ENCODE measurements around the gene ABCB8.
"Not testable (repeated sequence)": the region's sequence is repeated elsewhere in the genome, so short reads cannot be mapped to it uniquely, and the experiment has no call there.

Gene ABCB8

DNA sequence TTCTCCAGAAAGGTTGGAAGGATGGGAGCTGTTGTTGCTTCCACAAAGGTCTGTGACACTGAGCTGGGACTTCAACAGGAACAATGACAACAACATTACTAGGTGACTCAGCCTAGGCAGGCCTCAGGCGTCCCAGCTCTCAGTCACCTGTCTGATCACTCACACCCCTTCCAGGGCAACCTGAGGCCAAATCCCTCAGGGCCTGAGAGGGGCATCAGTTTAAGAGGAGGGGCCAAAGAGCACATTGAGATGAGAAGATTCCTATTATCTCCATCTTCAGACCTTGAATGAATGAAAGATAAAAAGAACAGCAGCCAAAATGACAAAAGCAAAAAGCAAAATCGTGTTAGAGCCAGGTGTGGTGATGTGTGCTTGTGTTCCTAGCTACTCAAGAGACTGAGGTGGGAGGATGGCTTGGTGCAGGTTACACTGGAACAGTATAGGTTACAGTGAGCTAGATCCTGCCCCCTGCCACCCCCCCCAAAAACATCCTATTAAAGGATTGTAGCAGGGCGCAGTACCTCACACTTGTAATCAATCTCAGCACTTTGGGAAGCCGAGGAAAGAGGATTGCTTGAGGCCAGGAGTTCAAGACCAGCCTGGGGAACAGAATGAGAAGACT is 3.7 kb upstream of the ABCB8 start, which contains the start of gene ATG9B:
Gene ATG9B, minus strand, starts transcription at position 60 of the 622 bp plus-strand sequence. CDS start 71 bp downstream, outside the sequence.
- no peak for DNase-seq (ENCODE audit: low spot score)
- TF ChIP-seq, protein P1, sequence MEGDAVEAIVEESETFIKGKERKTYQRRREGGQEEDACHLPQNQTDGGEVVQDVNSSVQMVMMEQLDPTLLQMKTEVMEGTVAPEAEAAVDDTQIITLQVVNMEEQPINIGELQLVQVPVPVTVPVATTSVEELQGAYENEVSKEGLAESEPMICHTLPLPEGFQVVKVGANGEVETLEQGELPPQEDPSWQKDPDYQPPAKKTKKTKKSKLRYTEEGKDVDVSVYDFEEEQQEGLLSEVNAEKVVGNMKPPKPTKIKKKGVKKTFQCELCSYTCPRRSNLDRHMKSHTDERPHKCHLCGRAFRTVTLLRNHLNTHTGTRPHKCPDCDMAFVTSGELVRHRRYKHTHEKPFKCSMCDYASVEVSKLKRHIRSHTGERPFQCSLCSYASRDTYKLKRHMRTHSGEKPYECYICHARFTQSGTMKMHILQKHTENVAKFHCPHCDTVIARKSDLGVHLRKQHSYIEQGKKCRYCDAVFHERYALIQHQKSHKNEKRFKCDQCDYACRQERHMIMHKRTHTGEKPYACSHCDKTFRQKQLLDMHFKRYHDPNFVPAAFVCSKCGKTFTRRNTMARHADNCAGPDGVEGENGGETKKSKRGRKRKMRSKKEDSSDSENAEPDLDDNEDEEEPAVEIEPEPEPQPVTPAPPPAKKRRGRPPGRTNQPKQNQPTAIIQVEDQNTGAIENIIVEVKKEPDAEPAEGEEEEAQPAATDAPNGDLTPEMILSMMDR (IDR thresholded peaks at IDR 0.05; ENCODE audit: extremely low read depth, missing control alignments), result no peak

DNA sequence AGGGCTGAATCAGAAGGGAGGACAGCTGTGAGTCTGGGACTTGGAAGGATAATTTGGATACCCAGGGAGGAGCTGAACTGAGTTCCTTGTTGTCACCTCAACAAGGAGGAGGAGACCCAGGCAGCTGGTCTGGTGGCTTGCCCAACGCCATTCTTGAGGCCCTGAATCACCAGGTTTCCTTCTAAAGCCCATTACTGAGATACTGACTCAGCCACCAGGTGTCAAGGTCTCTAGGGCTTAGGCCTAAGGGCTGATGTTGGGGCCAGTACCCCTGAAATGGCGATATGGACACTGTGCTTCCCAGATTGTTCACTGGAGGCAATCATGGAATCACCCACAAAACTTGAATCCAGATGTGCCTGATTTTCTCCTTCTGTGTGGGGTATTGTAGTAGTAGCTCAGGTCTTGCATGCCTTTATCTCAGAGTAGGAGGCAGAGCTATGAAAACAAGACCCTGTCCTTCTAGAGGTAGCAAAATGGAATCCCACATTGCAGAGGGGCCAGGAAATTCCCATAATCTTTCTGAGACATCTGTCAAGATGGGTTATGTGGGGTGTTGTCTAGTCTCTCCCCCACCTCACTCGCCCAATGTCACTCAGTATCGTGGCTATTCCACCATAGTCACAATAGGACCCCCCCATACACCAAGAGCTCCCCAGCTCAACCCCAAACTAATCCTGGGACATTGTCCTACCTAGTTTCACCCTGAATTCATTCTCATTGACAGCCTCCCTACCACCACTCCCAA is 2.2 kb upstream of the ABCB8 start:
- no peak for DNase-seq (ENCODE audit: low spot score)

DNA sequence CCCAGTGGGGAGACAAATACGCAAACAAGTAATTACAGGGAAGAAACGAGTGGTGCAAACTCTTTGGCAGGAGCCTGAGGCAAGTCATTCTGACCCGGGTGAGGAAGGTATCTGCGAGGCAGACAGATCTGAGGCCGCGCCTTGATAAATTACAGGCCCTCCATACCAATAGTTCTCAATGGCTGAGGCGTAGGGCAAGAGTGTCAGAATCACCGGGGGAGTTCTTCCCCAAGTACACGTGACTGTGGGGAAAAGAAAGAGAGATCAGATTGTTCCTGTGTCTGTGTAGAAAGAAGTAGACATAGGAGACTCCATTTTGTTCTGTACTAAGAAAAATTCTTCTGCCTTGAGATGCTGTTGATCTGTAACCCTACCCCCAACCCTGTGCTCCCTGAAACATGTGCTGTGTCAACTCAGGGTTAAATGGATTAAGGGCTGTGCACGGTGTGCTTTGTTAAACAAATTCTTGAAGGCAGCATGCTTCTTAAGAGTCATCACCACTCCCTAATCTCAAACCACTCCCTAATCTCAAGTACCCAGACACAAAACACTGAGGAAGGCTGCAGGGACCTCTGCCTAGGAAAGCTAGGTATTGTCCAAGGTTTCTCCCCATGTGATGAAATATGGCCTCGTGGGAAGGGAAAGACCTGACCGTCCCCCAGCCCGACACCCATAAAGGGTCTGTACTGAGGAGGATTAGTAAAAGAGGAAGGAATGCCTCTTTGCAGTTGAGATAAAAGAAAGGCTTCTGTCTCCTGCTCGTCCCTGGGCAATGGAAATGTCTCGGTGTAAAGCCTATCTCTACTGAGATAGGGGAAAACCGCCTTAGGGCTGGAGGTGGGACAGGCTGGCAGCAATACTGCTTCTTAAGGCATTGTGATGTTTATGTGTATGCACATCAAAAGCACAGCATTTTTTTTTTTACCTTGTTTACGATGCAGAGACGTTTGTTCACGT is 1.2 kb upstream of the ABCB8 start:
- not testable (repeated sequence) for DNase-seq (ENCODE audit: low spot score)

More for the DNA sequence above, 2.2 kb upstream of the ABCB8 start:
- TF ChIP-seq, protein P1 (IDR thresholded peaks at IDR 0.05; ENCODE audit: extremely low read depth, missing control alignments), result no peak

DNA sequence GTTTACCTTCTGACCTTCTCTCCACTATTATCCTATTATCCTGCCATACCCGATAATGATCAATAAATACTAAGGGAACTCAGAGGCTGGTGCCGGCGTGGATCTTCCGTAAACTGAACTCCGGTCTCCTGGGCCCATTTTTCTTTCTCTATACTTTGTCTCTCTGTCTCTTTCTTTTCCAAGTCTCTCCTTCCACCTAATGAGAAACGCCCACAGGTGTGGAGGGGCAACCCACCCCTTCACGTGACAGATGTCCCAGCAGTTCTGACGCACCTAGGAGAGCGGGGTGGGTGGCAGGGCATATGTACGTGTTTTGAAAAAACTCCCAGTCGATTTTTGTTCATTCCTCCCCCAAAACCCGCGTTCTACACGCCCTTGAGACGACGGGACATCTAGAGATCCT is 521 bp upstream of the ABCB8 start:
- not testable (repeated sequence) for DNase-seq (ENCODE audit: low spot score)

DNA sequence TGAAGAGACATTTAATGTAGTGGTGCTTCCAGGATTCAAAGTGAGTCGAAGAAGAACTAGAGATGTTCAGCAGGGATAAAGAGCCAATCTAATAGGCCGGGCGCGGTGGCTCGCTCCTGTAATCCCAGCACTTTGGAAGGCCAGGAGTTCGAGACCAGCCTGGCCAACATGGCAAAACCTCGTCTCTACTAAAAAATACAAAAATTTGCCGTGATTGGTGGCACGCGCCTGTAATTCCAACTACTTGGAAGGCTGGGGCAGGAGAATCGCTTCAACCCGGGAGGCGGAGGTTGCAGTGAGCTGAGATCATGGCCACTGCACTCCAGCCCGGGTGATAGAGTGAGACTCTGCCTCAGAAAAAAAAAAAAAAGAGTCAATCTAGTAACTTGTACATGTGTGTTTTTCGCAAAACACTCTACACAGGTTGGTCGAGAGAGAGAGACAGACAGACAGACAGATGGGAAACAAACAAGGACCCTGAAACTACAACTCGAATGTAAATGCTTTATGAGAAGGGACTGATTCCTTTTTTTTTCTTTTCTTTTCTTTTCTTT is 775 bp downstream of the ABCB8 start:
- DNase-seq (ENCODE audit: low spot score), result no peak
- TF ChIP-seq, protein P1 (IDR thresholded peaks at IDR 0.05; ENCODE audit: extremely low read depth, missing control alignments), result no peak

DNA sequence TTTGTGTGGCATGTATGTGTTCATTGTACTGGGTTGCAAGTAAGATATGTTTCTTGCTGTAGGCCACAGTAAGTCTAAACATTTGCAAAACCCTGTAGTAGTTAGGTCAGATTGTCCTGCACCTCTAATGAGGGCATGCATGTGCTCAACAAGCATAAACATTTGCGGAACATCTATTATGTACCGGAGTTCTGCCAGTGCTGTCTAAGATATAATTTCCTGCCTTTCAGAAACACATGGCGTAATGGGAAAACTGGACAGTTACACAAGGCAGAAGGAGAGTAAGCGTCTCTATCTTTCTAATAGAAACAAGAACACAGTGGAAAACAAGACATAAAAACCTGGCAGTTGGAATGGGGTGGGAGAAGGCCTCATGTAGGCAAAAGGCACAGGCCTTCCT is 2.8 kb downstream of the ABCB8 start:
- no peak for DNase-seq (ENCODE audit: low spot score)

DNA sequence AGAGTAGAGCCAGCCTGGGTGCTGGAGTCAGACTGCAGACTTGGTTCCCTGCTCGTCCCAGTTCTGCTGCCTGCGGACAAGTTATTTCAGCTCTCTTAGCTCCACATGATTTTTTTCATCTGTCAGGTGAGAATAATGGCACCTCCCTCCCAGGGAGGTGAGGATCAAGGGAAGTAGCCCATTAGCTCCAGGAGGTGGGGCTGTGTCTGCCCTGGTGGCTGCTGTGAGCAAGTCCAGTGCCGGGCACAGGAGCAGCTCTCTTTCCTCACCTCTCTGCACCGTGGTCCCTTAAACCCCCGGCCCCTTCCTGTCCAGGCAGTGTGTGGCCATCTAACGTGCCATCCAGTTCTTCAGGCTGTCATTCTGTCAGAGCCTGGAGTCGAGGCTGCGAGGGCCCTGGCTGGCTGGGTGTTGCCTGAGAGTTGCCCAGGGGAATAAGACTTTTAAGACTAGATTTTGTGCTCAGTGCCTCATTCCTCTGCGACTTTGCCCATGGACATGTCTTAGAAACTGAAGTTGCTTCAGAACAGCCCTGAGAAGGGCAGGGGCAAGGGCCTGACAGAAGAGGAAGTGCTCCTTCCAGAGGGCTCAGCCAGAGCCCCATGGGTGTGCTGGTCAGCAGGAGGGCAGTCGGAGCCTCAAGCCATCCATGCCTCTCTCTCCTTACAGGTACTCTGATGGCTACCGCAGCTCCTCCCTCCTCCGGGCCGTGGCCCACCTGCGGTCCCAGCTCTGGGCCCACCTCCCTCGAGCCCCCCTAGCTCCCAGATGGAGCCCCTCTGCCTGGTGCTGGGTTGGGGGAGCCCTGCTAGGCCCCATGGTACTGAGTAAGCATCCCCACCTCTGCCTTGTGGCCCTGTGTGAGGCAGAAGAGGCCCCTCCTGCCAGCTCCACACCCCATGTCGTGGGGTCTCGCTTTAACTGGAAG is 5.0 kb downstream of the ABCB8 start:
- TF ChIP-seq, protein P1 (IDR thresholded peaks at IDR 0.05; ENCODE audit: extremely low read depth, missing control alignments), result no peak
- DNase-seq (ENCODE audit: low spot score), result no peak

More for the DNA sequence above, 2.8 kb downstream of the ABCB8 start:
- TF ChIP-seq, protein P1 (IDR thresholded peaks at IDR 0.05; ENCODE audit: extremely low read depth, missing control alignments), result no peak

Measured in GM20000 (cell line).